HG03378 (cell line): ENCODE measurements around the gene P2RX7.

Source experiments
- ATAC-seq: cut with Tn5 transposase; IDR thresholded peaks from one replicate; pipeline ENCODE4 v1.9.1; 2021; ENCODE audit warnings: mild to moderate bottlenecking, moderate library complexity; ENCODE audit not compliant: unreplicated experiment

Gene P2RX7

DNA sequence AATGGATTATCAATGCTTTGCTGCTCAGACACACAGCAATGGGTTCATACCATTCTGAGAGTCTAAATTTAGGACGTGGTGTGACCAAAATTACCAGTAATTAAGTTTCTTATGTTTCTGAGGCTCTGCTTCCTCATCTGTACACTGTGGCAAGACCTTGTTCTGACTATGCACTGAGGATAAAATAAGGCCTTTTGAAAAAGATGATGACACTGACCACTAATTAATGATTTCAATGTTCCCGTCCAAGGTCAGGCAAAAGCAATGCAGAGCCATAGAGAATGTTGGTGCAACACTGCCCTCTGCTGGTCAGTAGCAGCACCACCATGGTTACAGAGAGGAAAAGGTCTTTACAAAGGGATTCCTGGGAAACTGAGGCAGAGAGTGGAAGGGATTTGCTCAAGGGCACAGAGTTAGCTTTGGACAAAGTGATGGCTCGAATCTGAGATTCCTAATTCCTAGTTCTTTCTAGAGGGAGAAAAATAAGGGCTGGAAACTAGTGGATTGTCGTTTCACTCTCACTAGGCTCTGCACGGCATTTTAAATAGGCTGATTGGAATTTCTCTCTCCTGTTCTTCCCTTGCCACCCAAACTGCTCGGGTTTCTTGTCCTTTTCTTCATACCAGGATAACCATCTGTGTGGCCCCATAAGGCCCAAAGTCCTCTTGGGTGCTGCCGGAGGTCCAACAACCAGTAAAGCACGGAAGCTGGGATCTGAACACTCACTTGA lies 22.3 kb upstream of the P2RX7 start:
- ATAC-seq = no peak

DNA sequence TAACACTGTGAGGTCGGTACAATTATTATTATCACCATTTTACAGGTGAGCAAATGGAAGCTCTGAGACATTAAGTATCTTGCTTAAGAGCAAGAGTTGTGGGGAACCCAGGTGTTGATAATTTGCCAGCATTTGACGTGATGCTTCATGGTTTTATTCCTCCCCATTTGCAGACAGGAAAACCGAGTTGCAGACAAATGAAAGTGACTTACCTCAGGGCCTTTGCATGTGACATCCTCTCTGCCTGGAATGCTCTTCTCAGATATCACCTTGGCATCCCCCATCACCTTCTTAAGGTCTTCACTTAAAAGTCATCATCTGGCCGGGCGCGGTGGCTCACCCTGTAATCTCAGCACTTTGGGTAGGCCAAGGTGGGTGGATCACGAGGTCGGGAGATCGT lies 21.0 kb upstream of the P2RX7 start:
- ATAC-seq = no peak

DNA sequence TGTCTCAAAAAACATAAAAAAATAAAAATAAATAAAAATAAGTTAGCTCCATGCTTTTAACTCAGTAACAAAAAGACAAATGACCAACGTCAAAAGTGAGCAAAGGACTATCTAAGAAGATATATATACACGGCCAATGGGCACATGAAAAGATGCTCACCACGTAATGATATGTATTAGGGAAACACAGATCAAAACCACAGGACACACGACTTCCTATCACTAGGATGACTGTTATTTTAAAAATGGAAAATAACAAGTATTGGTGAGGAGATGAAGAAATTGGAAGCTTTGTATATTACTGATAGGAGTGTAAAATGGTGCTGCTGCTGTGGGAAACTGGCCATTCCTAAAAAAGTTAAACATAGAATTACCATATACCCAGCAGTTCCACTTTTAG lies 20.2 kb upstream of the P2RX7 start:
- no peak for ATAC-seq

- no peak for ATAC-seq
Observed at GRCh38 chr12:121113057-121113456, 19.6 kb upstream of the P2RX7 start.

GRCh38 chr12:121114019-121114639 lies 18.5 kb upstream of the P2RX7 start:
- no peak for ATAC-seq

GRCh38 chr12:121114806-121115205 lies 17.9 kb upstream of the P2RX7 start:
- no peak for ATAC-seq

GRCh38 chr12:121115530-121115929 lies 17.1 kb upstream of the P2RX7 start:
- no peak for ATAC-seq

- no peak for ATAC-seq
Observed at GRCh38 chr12:121116318-121117225, 16.1 kb upstream of the P2RX7 start.

GRCh38 chr12:121117226-121117777 lies 15.4 kb upstream of the P2RX7 start:
- no peak for ATAC-seq

GRCh38 chr12:121120323-121120722 lies 12.4 kb upstream of the P2RX7 start:
- no peak for ATAC-seq

- no peak for ATAC-seq
Observed at GRCh38 chr12:121120989-121121755, 11.5 kb upstream of the P2RX7 start.

DNA sequence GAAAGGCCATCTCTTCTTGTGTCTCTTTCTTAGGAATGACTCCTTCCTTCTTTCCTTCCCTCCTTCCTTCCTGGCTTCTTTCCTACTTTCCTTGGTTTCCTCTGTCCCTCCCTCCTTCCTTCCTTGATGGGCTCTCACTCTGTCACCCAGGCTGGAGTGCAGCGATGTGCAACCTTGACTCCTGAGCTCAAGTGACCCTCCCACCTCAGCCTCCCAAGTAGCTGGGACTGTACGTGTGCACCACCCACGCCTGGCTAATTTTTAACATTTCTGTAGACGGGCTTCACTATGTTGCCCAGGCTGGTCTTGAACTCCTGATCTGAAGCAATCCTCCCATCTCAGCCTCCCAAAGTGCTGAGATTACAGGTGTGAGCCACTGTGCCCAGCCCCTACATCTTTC lies 10.9 kb upstream of the P2RX7 start:
- ATAC-seq = no peak

- ATAC-seq = no peak
Observed at GRCh38 chr12:121123488-121123887, 9.2 kb upstream of the P2RX7 start.

DNA sequence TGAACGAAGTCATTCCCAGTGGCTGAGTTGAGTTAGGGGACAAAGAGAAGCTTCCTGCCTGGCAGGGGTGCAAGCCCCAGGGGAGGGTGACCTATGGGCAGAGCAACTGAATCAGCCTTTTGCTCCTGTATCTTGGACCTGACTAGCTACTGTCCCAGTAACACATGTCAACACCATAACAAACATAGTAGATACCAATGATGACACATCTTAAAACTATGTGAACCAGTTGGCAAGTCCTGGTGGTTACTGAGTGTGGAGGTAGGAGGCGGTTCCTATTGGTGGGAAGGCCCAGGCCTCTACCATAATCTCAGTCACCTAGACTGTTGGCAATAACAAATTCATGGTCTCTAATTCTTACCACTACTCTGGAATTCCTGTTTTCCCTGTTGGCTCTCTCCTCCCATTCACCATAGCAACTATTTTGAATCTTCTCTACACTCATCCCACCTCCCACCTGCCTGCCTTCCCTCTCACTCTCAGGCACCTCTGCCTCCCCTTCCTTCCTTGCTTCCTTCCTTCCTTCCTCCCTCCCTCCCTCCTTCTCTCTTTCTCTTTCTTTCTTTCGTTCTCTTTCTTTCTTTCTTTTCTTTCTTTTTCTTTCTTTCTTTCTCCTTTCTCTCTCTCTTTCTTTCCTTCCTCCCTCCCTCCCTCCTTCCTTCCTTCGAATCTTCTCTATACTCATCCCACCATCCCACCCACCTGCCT lies 8.1 kb upstream of the P2RX7 start:
- no peak for ATAC-seq

DNA sequence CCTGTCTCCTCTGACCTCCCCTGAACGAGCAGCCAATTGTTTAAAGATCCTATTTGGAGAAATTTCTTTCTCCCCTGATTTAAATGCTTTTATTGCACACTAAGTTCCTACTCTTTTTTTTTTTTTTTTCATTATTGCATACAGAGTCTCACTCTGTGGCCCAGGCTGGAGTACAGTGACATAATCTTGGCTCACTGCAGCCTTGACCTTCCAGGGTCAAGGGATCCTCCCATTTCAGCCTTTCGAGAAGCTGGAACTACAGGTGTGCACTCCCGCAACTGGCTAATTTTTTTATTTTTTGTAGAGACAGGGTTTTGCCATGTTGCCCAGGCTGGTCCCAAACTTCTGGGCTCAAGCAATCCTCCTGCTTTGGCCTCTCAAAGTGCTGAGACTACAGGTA lies 5.2 kb upstream of the P2RX7 start:
- no peak for ATAC-seq

DNA sequence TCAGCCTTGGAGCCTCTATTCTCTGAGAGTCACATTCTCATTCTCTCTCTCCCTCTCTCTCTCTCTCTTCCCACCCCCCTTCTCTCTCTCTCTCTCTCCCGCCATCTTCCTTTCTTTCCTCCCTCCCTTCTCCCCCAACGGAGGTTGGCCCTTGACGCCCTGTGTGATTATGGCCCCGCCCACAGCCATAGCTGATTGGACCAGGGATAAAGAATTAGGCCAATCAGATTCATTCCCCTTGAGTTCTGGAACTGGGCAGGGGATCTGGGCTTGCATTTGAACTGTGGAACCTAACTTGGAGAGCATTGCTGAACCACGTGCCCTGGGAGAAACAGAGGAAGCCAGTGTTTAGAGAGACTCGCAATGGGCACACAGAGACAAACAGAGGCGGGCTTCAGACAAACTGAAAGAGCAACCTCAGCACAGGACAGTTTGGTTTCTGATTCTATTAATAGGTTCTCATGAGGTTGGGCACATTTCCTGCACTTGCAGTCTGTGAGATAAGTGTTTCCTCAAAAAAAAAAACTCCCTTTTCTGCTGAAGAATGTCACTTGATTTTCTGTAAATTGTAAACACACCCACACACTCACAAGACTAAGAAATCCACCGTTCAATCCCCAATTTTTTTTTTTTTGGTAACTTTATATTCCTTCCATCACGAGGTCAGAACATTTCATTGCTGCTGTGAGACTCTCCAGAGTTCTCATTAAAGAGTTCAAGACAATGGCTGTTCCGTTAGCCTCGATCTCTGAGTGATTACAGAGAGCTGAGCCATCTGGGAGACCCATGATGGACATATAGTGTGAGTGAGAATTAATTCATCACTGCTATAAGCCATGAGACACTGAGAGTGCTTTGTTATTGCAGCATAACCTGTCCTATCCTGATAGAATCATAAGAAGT lies 3.5 kb upstream of the P2RX7 start:
- peak; percentile 82 for ATAC-seq

DNA sequence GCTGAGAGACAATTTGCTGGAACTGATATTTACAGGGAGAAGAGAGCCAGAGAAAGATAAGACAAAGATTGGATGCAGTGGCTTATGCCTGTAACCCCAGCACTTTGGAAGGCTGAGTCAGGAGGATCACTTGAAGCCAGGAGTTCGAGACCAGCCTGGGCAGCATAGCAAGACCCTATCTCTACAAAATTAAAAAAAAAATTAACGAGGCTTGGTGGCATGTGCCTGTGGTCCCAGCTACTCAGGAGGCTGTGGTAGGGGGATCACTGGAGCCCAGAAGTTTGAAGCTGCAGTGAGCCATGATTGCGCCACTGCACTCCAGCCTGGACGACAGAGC lies 2.9 kb upstream of the P2RX7 start:
- no peak for ATAC-seq

- ATAC-seq = no peak
Observed at GRCh38 chr12:121130866-121131373, 1.8 kb upstream of the P2RX7 start.

- no peak for ATAC-seq
Observed at GRCh38 chr12:121131941-121132341, 735 bp upstream of the P2RX7 start.
